ENCODE measurements around the gene RAB39A. TPM values are rescaled to one million over a fixed set of nuclear protein-coding genes. Genes with fewer than 3 reads are reported as not detected.
A peak's percentile ranks its signal among the peaks of the same experiment; 100 is the strongest.
"Not testable (repeated sequence)": the region's sequence is repeated elsewhere in the genome, so short reads cannot be mapped to it uniquely, and the experiment has no call there.

RAB39A gene
- polyA plus RNA-seq, 3 donors from 2014 or later: not detected

DNA sequence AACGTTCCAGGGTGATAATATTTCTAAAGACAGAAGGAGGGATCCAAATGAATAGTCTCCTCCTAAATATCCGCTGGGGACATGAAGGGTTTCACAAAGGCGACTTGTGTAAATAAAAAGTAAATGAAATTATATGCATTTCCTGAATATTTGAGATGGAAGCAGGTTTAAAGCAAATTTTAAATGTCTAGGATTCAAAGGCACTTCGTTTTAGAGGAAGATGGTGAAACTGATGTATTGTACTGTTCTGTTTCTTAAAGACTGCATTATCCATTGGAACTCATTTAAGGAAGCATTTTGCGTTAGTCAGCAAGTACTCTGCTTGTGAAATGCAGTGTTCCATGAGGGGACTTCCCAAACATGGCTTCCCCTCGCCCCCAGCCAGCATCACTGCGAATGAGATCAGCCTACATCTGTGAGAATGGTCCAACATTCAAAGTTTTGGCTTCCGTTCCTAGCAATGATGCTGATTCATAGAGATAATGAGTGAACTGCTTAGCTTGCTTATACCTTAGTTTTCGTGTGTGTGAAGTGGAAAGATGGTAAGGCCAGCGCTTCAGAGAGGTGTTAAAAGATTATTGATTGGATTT is 1.5 kb downstream of the RAB39A start:
- Mint-ChIP-seq H3K36me3 (peaks cover 0 to 4% (median 0%) of the 10 kb centered on the region in 3 donors), H3K4me1 (peaks cover 19 to 23% of the 10 kb centered on the region in 2 donors), H3K9me3 (peaks cover 0 to 5% (median 0%) of the 10 kb centered on the region in 6 donors), H3K27ac (no peak overlapping the region), H3K4me3 (peak overlapping the region in 3 of 5 donors; percentile 68 to 73 (median 72)), H3K27me3 (ENCODE audit: low read depth in 3 of 3) (peaks cover 5 to 16% (median 9%) of the 10 kb centered on the region in 3 donors)
- no peak for DNase-seq

DNA sequence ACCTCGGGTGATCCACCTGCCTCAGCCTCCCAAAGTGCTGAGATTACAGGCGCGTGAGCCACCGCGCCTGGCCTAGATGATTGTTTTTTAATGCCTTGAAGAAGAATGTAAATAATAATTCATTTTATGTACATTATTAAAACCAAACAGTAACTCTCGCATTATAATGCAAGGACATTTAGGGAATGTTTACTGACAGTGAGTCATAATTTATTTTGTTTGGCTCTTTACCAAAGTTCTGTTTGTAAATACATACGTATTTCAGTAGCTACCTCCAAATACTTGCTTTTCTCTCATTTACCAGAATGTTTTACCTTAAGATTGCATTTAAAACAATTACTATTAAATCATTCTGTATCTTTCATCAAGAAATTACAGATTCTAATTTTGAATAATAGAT is 3.0 kb downstream of the RAB39A start:
- H3K27me3 Mint-ChIP-seq (ENCODE audit: low read depth in 3 of 3): peaks cover 0 to 11% (median 3%) of the 10 kb centered on the region in 3 donors
- H3K36me3 Mint-ChIP-seq: no peaks in the 10 kb centered on the region
- H3K27ac Mint-ChIP-seq: no peak overlapping the region
- no peak for DNase-seq
- peaks cover 0 to 2% (median 0%) of the 10 kb centered on the region in 6 donors for H3K9me3 Mint-ChIP-seq
- H3K4me1 Mint-ChIP-seq: peaks cover 16% of the 10 kb centered on the region in 2 donors
- no peak overlapping the region for H3K4me3 Mint-ChIP-seq

DNA sequence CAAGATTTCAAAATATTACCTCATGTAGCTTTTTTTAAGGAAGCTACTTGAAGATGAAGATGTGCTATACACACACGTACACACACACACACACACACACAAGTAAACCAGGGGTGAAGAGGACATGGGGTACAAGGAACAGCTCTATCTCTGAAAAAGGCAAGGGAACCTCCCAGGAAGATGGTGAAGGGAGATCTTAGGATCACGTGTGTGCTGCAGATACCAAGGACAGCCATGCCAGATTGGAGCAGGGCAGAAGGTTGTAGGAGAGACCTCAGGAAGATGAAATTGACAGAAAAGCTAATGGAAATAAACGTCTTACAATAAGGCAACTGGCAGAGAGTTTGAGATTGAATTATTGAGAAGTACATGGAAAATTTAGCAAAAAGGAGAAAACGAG is 19.7 kb downstream of the RAB39A start:
- Mint-ChIP-seq H3K27me3 (ENCODE audit: low read depth in 3 of 3) (peaks cover 0 to 3% (median 2%) of the 10 kb centered on the region in 3 donors), H3K4me1 (no peaks in the 10 kb centered on the region), H3K36me3 (no peaks in the 10 kb centered on the region), H3K27ac (no peak overlapping the region), H3K4me3 (no peak overlapping the region), H3K9me3 (no peaks in the 10 kb centered on the region)
- no peak for DNase-seq

DNA sequence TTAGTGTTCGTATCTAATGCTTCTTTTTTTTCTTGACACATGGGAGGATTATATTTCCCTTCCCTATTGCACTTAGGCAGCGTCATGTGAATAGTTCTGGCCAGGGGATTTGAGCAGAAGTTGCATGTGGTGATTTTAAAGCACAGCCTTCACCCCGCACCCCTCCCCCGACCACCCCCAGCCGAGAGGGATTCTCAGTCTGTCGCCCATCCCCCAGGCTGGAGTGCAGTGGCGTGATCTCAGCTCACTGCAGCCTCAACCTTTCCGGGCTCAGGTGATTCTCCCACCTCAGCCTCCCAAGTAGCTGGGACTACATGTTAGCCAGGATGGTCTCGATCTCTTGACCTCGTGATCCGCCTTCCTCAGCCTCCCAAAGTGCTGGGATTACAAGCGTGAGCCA is 20.1 kb downstream of the RAB39A start:
- H3K4me1 Mint-ChIP-seq: not testable (repeated sequence)

DNA sequence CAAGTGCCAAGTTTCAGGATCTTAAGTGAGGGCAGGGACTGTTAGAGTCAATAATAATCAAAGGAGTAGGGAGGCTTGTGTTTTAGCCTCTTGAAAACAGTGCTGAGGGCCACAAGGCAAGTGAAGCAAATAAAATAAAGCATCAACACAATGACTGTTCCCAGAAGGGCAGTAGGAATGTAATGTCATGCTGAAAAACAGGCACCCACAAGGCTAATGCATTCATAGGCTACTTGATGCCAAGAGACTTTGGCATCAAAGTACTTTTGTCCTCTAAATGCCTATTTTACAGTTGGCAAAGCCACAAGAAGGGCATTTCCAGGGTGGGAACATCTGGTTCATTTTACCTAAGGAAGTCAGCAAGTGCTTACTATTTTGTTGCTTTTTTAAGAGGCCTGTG is 22.9 kb downstream of the RAB39A start:
- Mint-ChIP-seq H3K4me1 (no peaks in the 10 kb centered on the region), H3K9me3 (no peaks in the 10 kb centered on the region), H3K27ac (no peak overlapping the region), H3K27me3 (ENCODE audit: low read depth in 3 of 3) (peaks cover 0 to 3% (median 2%) of the 10 kb centered on the region in 3 donors), H3K36me3 (no peaks in the 10 kb centered on the region), H3K4me3 (no peak overlapping the region)
- DNase-seq: no peak

More for the DNA sequence above, 20.1 kb downstream of the RAB39A start:
- H3K4me3 Mint-ChIP-seq; DNase-seq; H3K9me3 Mint-ChIP-seq; H3K27ac Mint-ChIP-seq; H3K27me3 Mint-ChIP-seq (ENCODE audit: low read depth in 3 of 3); H3K36me3 Mint-ChIP-seq: not testable (repeated sequence)

DNA sequence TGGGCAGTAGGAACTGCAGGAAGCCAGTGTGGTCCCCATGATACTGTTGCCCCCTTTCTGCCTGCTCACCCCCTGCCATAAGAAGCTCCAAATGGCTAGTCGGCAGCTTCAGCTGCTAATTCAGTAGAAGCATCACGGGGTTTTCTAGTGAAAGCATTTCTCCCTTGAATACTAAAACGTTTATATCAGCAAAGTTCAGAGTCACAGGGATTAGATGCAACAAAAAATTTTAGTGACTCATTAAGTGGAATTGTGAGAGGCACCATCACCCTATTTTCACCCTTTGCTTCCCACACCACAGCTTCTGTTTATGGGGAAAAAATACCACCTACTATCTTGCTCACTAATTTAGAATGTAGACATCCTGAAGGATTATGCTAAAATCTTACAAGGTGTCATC is 25.2 kb downstream of the RAB39A start:
- Mint-ChIP-seq H3K27ac (no peak overlapping the region), H3K9me3 (no peaks in the 10 kb centered on the region), H3K36me3 (no peaks in the 10 kb centered on the region)

DNA sequence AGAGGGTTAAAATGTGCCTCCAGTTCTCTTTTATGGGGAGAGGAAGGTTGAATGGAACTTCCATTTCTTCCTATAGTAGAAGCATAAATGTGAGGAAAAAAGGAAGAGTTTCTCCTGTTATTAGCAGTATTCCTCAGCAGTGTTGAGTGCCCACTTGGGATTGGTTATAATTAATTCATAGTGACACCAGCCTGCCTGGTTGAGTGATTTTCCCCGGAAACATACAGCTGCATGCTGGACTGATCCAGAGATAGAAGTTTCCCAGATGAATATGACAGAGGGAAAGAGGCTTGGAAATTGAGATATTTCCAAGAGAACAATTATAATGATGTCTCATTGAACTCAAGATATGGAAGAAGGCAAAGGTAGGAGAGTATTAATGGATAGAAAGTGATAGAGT is 28.3 kb downstream of the RAB39A start:
- Mint-ChIP-seq H3K9me3 (no peaks in the 10 kb centered on the region), H3K4me1 (no peaks in the 10 kb centered on the region), H3K4me3 (no peak overlapping the region), H3K36me3 (no peaks in the 10 kb centered on the region), H3K27me3 (ENCODE audit: low read depth in 3 of 3) (peaks cover 0 to 6% (median 0%) of the 10 kb centered on the region in 3 donors), H3K27ac (no peak overlapping the region)
- no peak for DNase-seq

More for the DNA sequence above, 25.2 kb downstream of the RAB39A start:
- Mint-ChIP-seq H3K27me3 (ENCODE audit: low read depth in 3 of 3) (peaks cover 0 to 1% (median 0%) of the 10 kb centered on the region in 3 donors), H3K4me1 (no peaks in the 10 kb centered on the region), H3K4me3 (no peak overlapping the region)
- no peak for DNase-seq

DNA sequence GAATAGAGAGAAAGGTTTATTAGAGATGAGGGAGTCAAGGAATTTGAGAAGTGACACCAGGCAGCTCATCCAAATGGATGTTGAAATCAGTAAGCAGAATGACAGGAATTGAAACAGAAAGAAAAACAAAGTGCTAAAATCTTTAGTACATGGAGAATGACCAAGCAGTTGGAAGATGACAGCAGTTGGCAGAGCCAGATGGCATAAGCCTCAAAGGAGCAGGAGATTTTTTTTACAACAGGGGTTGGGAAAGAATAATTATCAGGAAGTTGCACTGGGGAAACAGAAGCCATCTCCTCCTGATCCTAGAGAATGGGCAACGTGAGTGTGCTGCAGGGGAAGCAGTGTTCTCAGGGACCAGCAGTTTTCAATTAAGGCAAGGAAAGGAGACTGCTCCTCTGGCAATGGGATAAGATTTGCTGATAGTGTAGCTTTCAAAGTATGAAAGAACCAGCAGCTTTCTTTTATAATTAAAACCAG is 28.9 kb downstream of the RAB39A start:
- Mint-ChIP-seq H3K9me3 (no peaks in the 10 kb centered on the region), H3K27ac (no peak overlapping the region), H3K27me3 (ENCODE audit: low read depth in 3 of 3) (peaks cover 0 to 6% (median 0%) of the 10 kb centered on the region in 3 donors), H3K4me1 (no peaks in the 10 kb centered on the region), H3K36me3 (no peaks in the 10 kb centered on the region), H3K4me3 (no peak overlapping the region)
- no peak for DNase-seq

DNA sequence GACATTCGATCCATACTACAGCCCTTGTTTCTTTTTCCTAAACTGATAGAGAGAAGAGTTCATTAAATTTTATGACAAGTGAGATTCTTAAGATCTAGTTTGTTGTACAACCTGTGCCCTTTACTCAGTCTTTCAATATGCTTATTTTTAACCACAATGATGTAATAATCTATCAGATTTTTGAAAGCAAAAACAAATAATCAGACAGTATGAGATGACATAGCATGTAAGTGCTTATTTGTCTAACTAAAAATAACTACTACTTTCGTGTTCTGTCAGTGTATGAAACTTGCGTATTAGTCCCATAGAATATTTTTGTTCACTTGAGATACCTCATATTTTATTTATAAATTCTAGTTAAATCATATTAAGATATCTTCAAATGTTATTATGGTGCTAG is 33.2 kb downstream of the RAB39A start:
- H3K9me3 Mint-ChIP-seq: no peaks in the 10 kb centered on the region
- H3K27me3 Mint-ChIP-seq (ENCODE audit: low read depth in 3 of 3): peaks cover 0 to 6% (median 0%) of the 10 kb centered on the region in 3 donors
- H3K36me3 Mint-ChIP-seq: no peaks in the 10 kb centered on the region
- H3K4me1 Mint-ChIP-seq: no peaks in the 10 kb centered on the region
- DNase-seq: no peak
- H3K27ac Mint-ChIP-seq: no peak overlapping the region
- H3K4me3 Mint-ChIP-seq: no peak overlapping the region

DNA sequence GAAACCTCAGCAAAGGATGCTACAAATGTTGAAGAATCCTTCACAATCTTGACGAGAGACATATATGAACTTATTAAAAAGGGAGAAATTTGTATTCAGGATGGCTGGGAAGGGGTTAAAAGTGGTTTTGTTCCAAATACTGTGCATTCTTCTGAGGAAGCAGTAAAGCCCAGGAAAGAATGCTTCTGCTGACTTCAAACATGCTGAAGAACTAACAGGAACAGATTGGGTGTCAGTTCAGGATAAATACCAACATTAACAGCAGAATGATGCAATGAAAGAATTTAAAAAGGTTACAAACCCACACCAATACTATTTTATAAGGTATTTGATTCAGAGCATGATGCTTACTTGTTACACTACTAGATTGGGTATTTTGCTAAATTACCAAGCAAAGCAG is 33.9 kb downstream of the RAB39A start:
- Mint-ChIP-seq H3K36me3 (no peaks in the 10 kb centered on the region), H3K4me1 (no peaks in the 10 kb centered on the region), H3K27ac (no peak overlapping the region), H3K27me3 (ENCODE audit: low read depth in 3 of 3) (peaks cover 0 to 6% (median 0%) of the 10 kb centered on the region in 3 donors), H3K4me3 (no peak overlapping the region), H3K9me3 (no peaks in the 10 kb centered on the region)
- no peak for DNase-seq

DNA sequence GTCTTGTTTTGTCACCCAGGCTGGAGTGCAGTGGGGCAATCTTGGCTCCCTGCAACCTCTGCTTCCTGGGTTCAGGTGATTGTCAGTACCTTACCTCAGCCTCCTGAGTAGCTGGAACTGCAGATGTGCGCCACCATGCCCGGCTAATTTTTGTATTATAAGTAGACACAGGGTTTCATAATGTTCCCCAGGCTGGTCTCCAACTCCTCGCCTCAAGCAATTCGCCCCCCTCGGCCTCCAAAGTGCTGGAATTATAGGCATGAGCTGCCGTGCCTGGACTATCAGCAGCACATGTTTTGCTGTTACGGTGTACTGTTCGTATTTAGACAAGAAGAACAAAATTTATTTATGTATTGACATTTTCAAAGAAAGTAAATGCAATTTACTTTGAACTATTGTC is 34.8 kb downstream of the RAB39A start:
- Mint-ChIP-seq H3K4me3 (no peak overlapping the region), H3K4me1 (no peaks in the 10 kb centered on the region), H3K27ac (no peak overlapping the region), H3K9me3 (no peaks in the 10 kb centered on the region), H3K27me3 (ENCODE audit: low read depth in 3 of 3) (peaks cover 0 to 5% (median 0%) of the 10 kb centered on the region in 3 donors), H3K36me3 (no peaks in the 10 kb centered on the region)
- no peak for DNase-seq

DNA sequence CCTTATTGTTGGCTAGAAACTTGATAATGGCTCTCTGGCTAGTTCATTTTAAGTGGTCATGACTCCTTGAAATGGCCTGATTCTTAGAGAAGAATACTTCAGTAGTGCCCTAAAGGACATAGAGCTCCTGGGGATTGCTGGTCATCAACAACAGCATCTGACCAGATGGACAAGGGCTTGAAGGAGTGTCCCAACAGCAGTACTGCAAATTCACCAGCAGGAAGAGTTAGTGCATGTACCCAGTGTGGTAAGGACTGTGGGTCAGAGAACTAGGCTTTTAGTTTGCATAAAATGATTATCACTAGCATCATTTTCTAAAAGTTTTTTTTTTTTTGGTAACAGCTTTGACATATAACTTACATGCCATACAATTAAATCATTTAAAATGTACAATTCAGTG is 41.0 kb downstream of the RAB39A start:
- peaks cover 0 to 6% (median 1%) of the 10 kb centered on the region in 3 donors for H3K27me3 Mint-ChIP-seq (ENCODE audit: low read depth in 3 of 3)
- H3K9me3 Mint-ChIP-seq: no peaks in the 10 kb centered on the region
- no peak overlapping the region for H3K27ac Mint-ChIP-seq
- no peak overlapping the region for H3K4me3 Mint-ChIP-seq
- H3K36me3 Mint-ChIP-seq: no peaks in the 10 kb centered on the region
- no peaks in the 10 kb centered on the region for H3K4me1 Mint-ChIP-seq
- DNase-seq: no peak

DNA sequence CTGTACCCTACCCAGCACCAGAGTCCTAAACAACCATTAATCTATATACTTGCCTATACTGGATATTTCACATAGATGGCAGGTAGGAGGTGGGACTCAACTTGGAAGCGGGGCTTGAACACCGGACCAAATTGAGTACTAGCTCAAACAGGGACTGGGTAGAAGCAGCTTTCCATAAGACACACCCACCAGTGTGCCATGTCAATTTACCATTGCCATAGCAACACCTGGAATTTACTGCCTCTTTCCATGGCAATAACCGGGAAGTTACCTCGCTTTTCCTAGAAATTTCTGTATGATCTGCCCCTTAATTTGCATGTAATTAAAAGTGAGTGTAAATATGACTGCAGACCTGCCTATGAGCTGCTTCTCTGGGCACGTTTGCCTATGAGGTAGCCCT is 41.8 kb downstream of the RAB39A start:
- no peak overlapping the region for H3K27ac Mint-ChIP-seq
- no peaks in the 10 kb centered on the region for H3K9me3 Mint-ChIP-seq
- H3K27me3 Mint-ChIP-seq (ENCODE audit: low read depth in 3 of 3): peaks cover 0 to 8% (median 1%) of the 10 kb centered on the region in 3 donors
- no peak overlapping the region for H3K4me3 Mint-ChIP-seq
- DNase-seq: no peak
- no peaks in the 10 kb centered on the region for H3K36me3 Mint-ChIP-seq
- no peaks in the 10 kb centered on the region for H3K4me1 Mint-ChIP-seq

DNA sequence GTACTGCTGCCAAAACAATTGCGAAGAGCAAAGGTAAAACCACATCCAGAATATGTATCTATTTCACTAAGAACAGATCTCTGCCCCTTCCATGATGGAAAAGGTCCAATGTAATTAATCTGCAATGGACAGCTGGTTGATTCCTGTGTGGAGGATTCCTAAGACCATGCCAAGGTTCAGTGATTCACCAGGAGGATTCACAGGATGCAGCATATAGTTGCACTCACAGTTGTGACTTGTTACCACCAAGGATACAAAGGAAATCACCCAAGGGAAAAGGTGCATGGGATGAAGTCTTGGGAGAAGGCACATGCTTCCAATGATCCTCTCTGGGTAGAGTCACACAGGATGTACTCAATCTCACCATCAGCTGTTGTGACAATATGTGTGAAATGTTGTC is 45.4 kb downstream of the RAB39A start:
- Mint-ChIP-seq H3K4me1 (no peaks in the 10 kb centered on the region), H3K27me3 (ENCODE audit: low read depth in 3 of 3) (peaks cover 0 to 8% (median 1%) of the 10 kb centered on the region in 3 donors), H3K4me3 (no peak overlapping the region), H3K36me3 (no peaks in the 10 kb centered on the region), H3K27ac (no peak overlapping the region), H3K9me3 (peaks cover 0 to 4% (median 0%) of the 10 kb centered on the region in 6 donors)
- no peak for DNase-seq

Measured in immature natural killer cell (primary cell).